CD4-positive, alpha-beta T cell treated with Interleukin-15 for 4 hours (primary cell): ENCODE data around the gene TM9SF1.

Experiments
- DNase-seq: peaks from one replicate; pipeline ENCODE4 v3.0.0-alpha.2; 2020; ENCODE audit warnings: low spot score

Gene TM9SF1

GRCh38 chr14:24197056-24197450 is 1.8 kb upstream of the TM9SF1 start:
- DNase-seq = no peak

GRCh38 chr14:24196071-24197055 is 1.1 kb upstream of the TM9SF1 start:
- DNase-seq = no peak

GRCh38 chr14:24194873-24195185 is 412 bp downstream of the TM9SF1 start:
- no peak for DNase-seq

GRCh38 chr14:24194186-24194872 is 912 bp downstream of the TM9SF1 start:
- DNase-seq = no peak

- no peak for DNase-seq
Measured at GRCh38 chr14:24192933-24193332, 2.3 kb downstream of the TM9SF1 start.

- DNase-seq = no peak
Measured at GRCh38 chr14:24190416-24190815, 4.8 kb downstream of the TM9SF1 start.

- DNase-seq = no peak
Measured at GRCh38 chr14:24189460-24189859, 5.8 kb downstream of the TM9SF1 start.

GRCh38 chr14:24189059-24189375 is 6.2 kb downstream of the TM9SF1 start:
- no peak for DNase-seq

GRCh38 chr14:24188251-24189058 is 6.8 kb downstream of the TM9SF1 start, which contains the start of gene IPO4:
Gene IPO4 (minus strand): TSS chr14:24188816. CDS start chr14:24188787, 29 bp downstream.
- peak; percentile 97 for DNase-seq

GRCh38 chr14:24187539-24187915 is 7.7 kb downstream of the TM9SF1 start:
- DNase-seq = no peak

- DNase-seq = no peak
Measured at GRCh38 chr14:24186831-24187538, 8.3 kb downstream of the TM9SF1 start.

- DNase-seq = no peak
Measured at GRCh38 chr14:24185741-24186140, 9.5 kb downstream of the TM9SF1 start.

- DNase-seq = no peak
Measured at GRCh38 chr14:24185026-24185425, 10.2 kb downstream of the TM9SF1 start.

- no peak for DNase-seq
Measured at GRCh38 chr14:24184104-24184970, 10.9 kb downstream of the TM9SF1 start.

GRCh38 chr14:24183014-24183481 is 12.2 kb downstream of the TM9SF1 start:
- DNase-seq = no peak

GRCh38 chr14:24182110-24182882 is 12.9 kb downstream of the TM9SF1 start:
- no peak for DNase-seq

- no peak for DNase-seq
Measured at GRCh38 chr14:24181371-24182077, 13.7 kb downstream of the TM9SF1 start.

GRCh38 chr14:24179961-24180796 is 15.1 kb downstream of the TM9SF1 start:
- DNase-seq = no peak
